ENCODE data around the gene LRRC71. TPM values are rescaled to one million over a fixed set of nuclear protein-coding genes. Genes with fewer than 3 reads are reported as not detected.

LRRC71 gene
- total and polyA plus RNA-seq, 2 of the 13 experiments (the other 11 are each of a cell fraction or from before 2014, with no cell fraction given) = not detected

GRCh38 chr1:156895455-156895812, 25.0 kb upstream of the LRRC71 start (continued):
- TF ChIP-seq HDAC6 (IDR thresholded peaks at IDR 0.05; ENCODE audit: low read depth, low read length) = no peak
- TF ChIP-seq, protein P1, sequence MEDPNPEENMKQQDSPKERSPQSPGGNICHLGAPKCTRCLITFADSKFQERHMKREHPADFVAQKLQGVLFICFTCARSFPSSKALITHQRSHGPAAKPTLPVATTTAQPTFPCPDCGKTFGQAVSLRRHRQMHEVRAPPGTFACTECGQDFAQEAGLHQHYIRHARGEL (CRISPR knock-in tag; IDR thresholded peaks at IDR 0.05) = no peak
- no peak for TF ChIP-seq ZNF569 (CRISPR knock-in tag; IDR thresholded peaks at IDR 0.05; ENCODE audit: borderline replicate concordance)
- TF ChIP-seq, protein P2, sequence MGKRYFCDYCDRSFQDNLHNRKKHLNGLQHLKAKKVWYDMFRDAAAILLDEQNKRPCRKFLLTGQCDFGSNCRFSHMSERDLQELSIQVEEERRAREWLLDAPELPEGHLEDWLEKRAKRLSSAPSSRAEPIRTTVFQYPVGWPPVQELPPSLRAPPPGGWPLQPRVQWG (CRISPR knock-in tag; IDR thresholded peaks at IDR 0.05; ENCODE audit: borderline replicate concordance, low read depth) = no peak
- no peak for TF ChIP-seq NFIB (CRISPR knock-in tag; IDR thresholded peaks at IDR 0.05; ENCODE audit: borderline replicate concordance)
- no peak for TF ChIP-seq ZNF496 (CRISPR knock-in tag; IDR thresholded peaks at IDR 0.05; ENCODE audit: insufficient replicate concordance)
- no peak for TF ChIP-seq ZNF574 (CRISPR knock-in tag; IDR thresholded peaks at IDR 0.05)

DNA sequence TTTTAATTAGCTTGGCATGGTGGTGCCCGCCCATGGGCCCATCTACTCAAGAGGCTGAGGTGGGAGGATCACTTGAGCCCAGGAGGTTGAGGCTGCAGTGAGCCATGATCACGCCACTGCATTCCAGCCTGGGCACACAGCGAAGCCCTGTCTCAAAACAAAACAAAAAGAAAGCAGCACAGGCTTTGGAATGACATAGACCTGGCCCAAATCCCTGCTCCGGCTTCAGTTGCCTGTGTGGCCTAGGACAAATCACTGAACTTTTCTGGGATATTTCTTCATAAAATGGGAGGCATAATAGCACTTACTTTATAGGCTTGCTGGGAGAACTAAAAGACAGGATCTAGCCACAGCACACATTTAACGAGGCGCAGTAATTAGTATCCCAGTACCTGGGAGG, 24.5 kb upstream of the LRRC71 start:
- Histone ChIP-seq H3K4me3 (replicated peaks in 1 of 3; ENCODE audit: insufficient read depth in 1 of 3, low read depth in 2 of 3, low read length in 3 of 3) (no peak overlapping the region), H4K20me1 (ENCODE audit: insufficient read depth, low read length) (no peaks in the 10 kb centered on the region), H3K27me3 (ENCODE audit: control insufficient read depth in 1 of 2, insufficient read depth in 2 of 2, low read length in 2 of 2) (peaks cover 4 to 78% of the 10 kb centered on the region in 2 experiments), H3K9me3 (ENCODE audit: low read length) (no peaks in the 10 kb centered on the region), H3K9ac (ENCODE audit: insufficient read depth, low read depth, low read length) (no peak overlapping the region), H3K4me2 (ENCODE audit: low read depth, low read length) (no peak overlapping the region), H3K4me1 (ENCODE audit: insufficient read depth, low read length) (peaks cover 28% of the 10 kb centered on the region), H2AFZ (ENCODE audit: low read length) (no peak overlapping the region), H3K79me2 (ENCODE audit: insufficient read depth, low read length) (no peaks in the 10 kb centered on the region), H3K27ac (ENCODE audit: extremely low read length, insufficient read depth, low read length) (no peak overlapping the region), H3K36me3 (replicated peaks in 1 of 2; ENCODE audit: control insufficient read depth in 1 of 2, insufficient read depth in 2 of 2, low read length in 2 of 2) (no peaks in the 10 kb centered on the region)
- no peak for FAIRE-seq
- intact Hi-C loops (cut with micrococcal nuclease; ENCODE audit: unreplicated experiment) = no loop called here
- no TSS peak for BruUV-seq (replicated peaks)
- in situ Hi-C loops (cut with HindIII; ENCODE audit: extremely low pct_ligation_motif_present, low pct_unique_long_range_greater_than_20kb) = no loop called here
- ChIA-PET POLR2A (no interaction called here), CTCF (ENCODE audit: low intra/inter-chr PET ratio, low total read pairs) (no interaction called here)
- no peak for DNase-seq (ENCODE audit: low spot score)
- ATAC-seq = no peak
- WGBS (ENCODE audit: low lambda C conversion rate) = 72% methylated on average over 6 of the region's 6 CpGs
- TF ChIP-seq NCOA1 (CRISPR knock-in tag; IDR thresholded peaks at IDR 0.05) = no peak
- no peak for TF ChIP-seq ZIK1 (CRISPR knock-in tag; IDR thresholded peaks at IDR 0.05; ENCODE audit: borderline replicate concordance, low read depth)
- TF ChIP-seq AGO2 (optimal IDR thresholded peaks at IDR 0.05; ENCODE audit: low read depth, low read length) = no peak
- no peak for TF ChIP-seq KMT2B (CRISPR knock-in tag; IDR thresholded peaks at IDR 0.05)
- no peak for TF ChIP-seq HNF1A (IDR thresholded peaks at IDR 0.05; ENCODE audit: low read depth)
- no peak for TF ChIP-seq HNF1A (CRISPR knock-in tag; IDR thresholded peaks at IDR 0.05; ENCODE audit: borderline replicate concordance)
- no peak for TF ChIP-seq ZSCAN29 (CRISPR knock-in tag; conservative IDR thresholded peaks at IDR 0.05)
- no peak for TF ChIP-seq KDM1A (CRISPR knock-in tag; IDR thresholded peaks at IDR 0.05)
- no peak for TF ChIP-seq ZSCAN21 (CRISPR knock-in tag; IDR thresholded peaks at IDR 0.05; ENCODE audit: borderline replicate concordance)
- no peak for TF ChIP-seq GTF3A (CRISPR knock-in tag; conservative IDR thresholded peaks at IDR 0.05)

Data from HepG2 (cell line).